SU-DHL-6 (cell line): ENCODE data around the gene SLC44A4.

Experiments used
- H2AFZ ChIP-seq: fragments of 200-600 bp; sonication (generic); 2 replicates; pipeline ENCODE4 v1.6.1; 2014; ENCODE audit warnings: low read depth, mild to moderate bottlenecking, moderate library complexity, mixed read lengths, antibody characterized with exemption, low read length; ENCODE audit not compliant: severe bottlenecking
- H3F3A ChIP-seq: fragments of 200-600 bp; shearing (Covaris generic); 2 replicates; pipeline ENCODE4 v1.6.0; 2016; ENCODE audit warnings: antibody characterized with exemption, mild to moderate bottlenecking; ENCODE audit not compliant: insufficient read depth
- H3K27ac ChIP-seq: fragments of 200-600 bp; sonication (generic); 2 replicates; pipeline ENCODE4 v1.5.1; 2016; ENCODE audit warnings: low read depth, mild to moderate bottlenecking, low read length, moderate library complexity, mixed read lengths
- H3K27me3 ChIP-seq: fragments of 200-600 bp; sonication (generic), shearing (Covaris generic); 2 replicates; pipeline ENCODE4 v1.6.0; 2014; ENCODE audit warnings: mild to moderate bottlenecking, low read length
- H3K36me3 ChIP-seq: fragments of 200-600 bp; sonication (generic); 2 replicates; pipeline ENCODE4 v1.6.1; 2014; ENCODE audit warnings: mild to moderate bottlenecking, low read length, mixed read lengths
- H3K4me2 ChIP-seq: fragments of 300-600, 200-600 bp; shearing (Covaris generic), sonication (generic); 2 replicates; pipeline ENCODE4 v1.6.0; 2014; ENCODE audit warnings: low read length, low read depth, mild to moderate bottlenecking; ENCODE audit not compliant: poor library complexity, severe bottlenecking
- H3K4me3 ChIP-seq: fragments of 200-600 bp; sonication (generic); 2 replicates; pipeline ENCODE4 v1.5.1; 2014; ENCODE audit warnings: antibody characterized with exemption, low read length, mild to moderate bottlenecking, mixed read lengths; ENCODE audit not compliant: insufficient read depth, poor library complexity, severe bottlenecking
- H3K79me2 ChIP-seq: fragments of 200-600 bp; sonication (generic); 2 replicates; pipeline ENCODE4 v1.6.1; 2014; ENCODE audit warnings: mild to moderate bottlenecking, low read length, moderate library complexity; ENCODE audit not compliant: insufficient read depth
- H3K9ac ChIP-seq: fragments of 200-600 bp; sonication (generic); 2 replicates; pipeline ENCODE4 v1.7.0; 2014; ENCODE audit warnings: mild to moderate bottlenecking, low read length
- H3K9me2 ChIP-seq: fragments of 200-600 bp; sonication (generic); replicated peaks from 2 replicates; pipeline ENCODE4 v1.6.1; 2014; ENCODE audit warnings: low read length; ENCODE audit not compliant: insufficient read depth
- H3K9me3 ChIP-seq: fragments of 200-600 bp; sonication (generic); 2 replicates; pipeline ENCODE4 v1.6.1; 2014; ENCODE audit warnings: low read length, mixed read lengths; ENCODE audit not compliant: insufficient read depth
- H4K20me1 ChIP-seq: fragments of 200-600 bp; sonication (generic); 2 replicates; pipeline ENCODE4 v1.6.1; 2014; ENCODE audit warnings: low read depth, mild to moderate bottlenecking, antibody characterized with exemption, low read length, moderate library complexity, mixed read lengths
- EZH2phosphoT487 ChIP-seq: fragments of 200-600 bp; sonication (generic), shearing (Covaris generic); conservative IDR thresholded peaks from 2 replicates; pipeline ENCODE4 v1.6.1; 2018; ENCODE audit warnings: mild to moderate bottlenecking, antibody characterized with exemption, low read length, moderate library complexity, mixed read lengths
- TF ChIP-seq, protein P1 (sequence below): fragments of 200-600 bp; sonication (generic); IDR thresholded peaks from one replicate; pipeline ENCODE4 v1.5.1; 2017; ENCODE audit warnings: antibody characterized with exemption, mild to moderate bottlenecking, low read length, moderate library complexity; ENCODE audit not compliant: insufficient read depth, poor library complexity, severe bottlenecking

The SLC44A4 gene

GRCh38 chr6:31862344-31863235 lies 16.2 kb downstream of the SLC44A4 start, which contains the start of gene NEU1:
Gene NEU1 (minus strand): TSS chr6:31862821. CDS start chr6:31862776, 45 bp downstream.
- no peaks in the 10 kb centered on the region for H3K9me3 ChIP-seq
- TF ChIP-seq, protein P1, sequence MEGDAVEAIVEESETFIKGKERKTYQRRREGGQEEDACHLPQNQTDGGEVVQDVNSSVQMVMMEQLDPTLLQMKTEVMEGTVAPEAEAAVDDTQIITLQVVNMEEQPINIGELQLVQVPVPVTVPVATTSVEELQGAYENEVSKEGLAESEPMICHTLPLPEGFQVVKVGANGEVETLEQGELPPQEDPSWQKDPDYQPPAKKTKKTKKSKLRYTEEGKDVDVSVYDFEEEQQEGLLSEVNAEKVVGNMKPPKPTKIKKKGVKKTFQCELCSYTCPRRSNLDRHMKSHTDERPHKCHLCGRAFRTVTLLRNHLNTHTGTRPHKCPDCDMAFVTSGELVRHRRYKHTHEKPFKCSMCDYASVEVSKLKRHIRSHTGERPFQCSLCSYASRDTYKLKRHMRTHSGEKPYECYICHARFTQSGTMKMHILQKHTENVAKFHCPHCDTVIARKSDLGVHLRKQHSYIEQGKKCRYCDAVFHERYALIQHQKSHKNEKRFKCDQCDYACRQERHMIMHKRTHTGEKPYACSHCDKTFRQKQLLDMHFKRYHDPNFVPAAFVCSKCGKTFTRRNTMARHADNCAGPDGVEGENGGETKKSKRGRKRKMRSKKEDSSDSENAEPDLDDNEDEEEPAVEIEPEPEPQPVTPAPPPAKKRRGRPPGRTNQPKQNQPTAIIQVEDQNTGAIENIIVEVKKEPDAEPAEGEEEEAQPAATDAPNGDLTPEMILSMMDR, result no peak
- no peak for TF ChIP-seq EZH2phosphoT487
- no peaks in the 10 kb centered on the region for H3K9me2 ChIP-seq

DNA sequence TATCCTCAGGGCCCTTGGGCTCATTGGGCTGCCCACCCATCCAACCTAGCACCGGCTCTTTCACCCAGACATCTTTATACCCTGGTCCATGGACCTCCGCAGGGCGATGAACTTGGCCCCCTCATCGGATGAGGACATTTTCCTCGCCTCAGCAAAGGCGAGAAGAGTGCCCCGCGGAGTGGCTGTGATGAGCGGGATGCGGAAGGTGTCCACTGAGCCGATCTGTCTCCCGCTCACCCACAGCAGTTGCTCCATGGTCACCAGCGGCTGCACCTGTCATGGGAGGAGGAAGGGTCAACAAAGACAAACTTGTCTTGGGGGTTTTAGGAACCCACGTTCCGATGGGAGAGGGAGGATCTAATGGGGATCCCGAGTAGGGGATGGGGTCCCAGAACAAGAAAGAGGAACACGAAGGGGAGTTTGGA lies 16.9 kb downstream of the SLC44A4 start:
- peak overlapping the region; percentile 64 for H3K4me3 ChIP-seq
- no peak overlapping the region for H2AFZ ChIP-seq
- H3K27me3 ChIP-seq, result no peaks in the 10 kb centered on the region
- TF ChIP-seq EZH2phosphoT487, result no peak
- no peaks in the 10 kb centered on the region for H4K20me1 ChIP-seq
- H3K9me2 ChIP-seq, result no peaks in the 10 kb centered on the region
- peak overlapping the region; percentile 78 for H3K4me2 ChIP-seq
- H3K9ac ChIP-seq, result peak overlapping the region; percentile 66
- H3K79me2 ChIP-seq, result peaks cover 5% of the 10 kb centered on the region; the same call in 1 of the 2 replicates
- H3K27ac ChIP-seq, result no peak overlapping the region
- peaks cover 12% of the 10 kb centered on the region for H3F3A ChIP-seq
- no peaks in the 10 kb centered on the region for H3K9me3 ChIP-seq
- H3K36me3 ChIP-seq, result no peaks in the 10 kb centered on the region; the same call in 1 of the 2 replicates

More at GRCh38 chr6:31862344-31863235, 16.2 kb downstream of the SLC44A4 start, which contains the start of gene NEU1:
- peak within 1 kb of the TSS; percentile 74 for H3K4me3 ChIP-seq
- H3K27me3 ChIP-seq, result no peaks in the 10 kb centered on the region
- H3F3A ChIP-seq, result peaks cover 12% of the 10 kb centered on the region
- H4K20me1 ChIP-seq, result no peaks in the 10 kb centered on the region
- peak within 1 kb of the TSS; percentile 78 for H3K4me2 ChIP-seq
- peaks cover 5% of the 10 kb centered on the region; the same call in 1 of the 2 replicates for H3K79me2 ChIP-seq
- H3K36me3 ChIP-seq, result no peaks in the 10 kb centered on the region
- H3K27ac ChIP-seq, result peak within 1 kb of the TSS; percentile 76
- H2AFZ ChIP-seq, result peak within 1 kb of the TSS; percentile 89
- H3K9ac ChIP-seq, result peak within 1 kb of the TSS; percentile 66

GRCh38 chr6:31861150-31861549 lies 17.6 kb downstream of the SLC44A4 start:
- no peaks in the 10 kb centered on the region; the same call in 1 of the 2 replicates for H3K36me3 ChIP-seq
- no peak overlapping the region for H2AFZ ChIP-seq
- H3K27ac ChIP-seq, result no peak overlapping the region
- peaks cover 5% of the 10 kb centered on the region; the same call in 1 of the 2 replicates for H3K79me2 ChIP-seq
- no peak overlapping the region for H3K4me2 ChIP-seq
- no peak overlapping the region for H3K9ac ChIP-seq
- no peaks in the 10 kb centered on the region for H3K9me3 ChIP-seq
- H4K20me1 ChIP-seq, result no peaks in the 10 kb centered on the region
- TF ChIP-seq, protein P1, result no peak
- no peak for TF ChIP-seq EZH2phosphoT487
- H3K27me3 ChIP-seq, result no peaks in the 10 kb centered on the region
- no peaks in the 10 kb centered on the region for H3K9me2 ChIP-seq
- H3K4me3 ChIP-seq, result no peak overlapping the region
- H3F3A ChIP-seq, result peaks cover 12% of the 10 kb centered on the region

DNA sequence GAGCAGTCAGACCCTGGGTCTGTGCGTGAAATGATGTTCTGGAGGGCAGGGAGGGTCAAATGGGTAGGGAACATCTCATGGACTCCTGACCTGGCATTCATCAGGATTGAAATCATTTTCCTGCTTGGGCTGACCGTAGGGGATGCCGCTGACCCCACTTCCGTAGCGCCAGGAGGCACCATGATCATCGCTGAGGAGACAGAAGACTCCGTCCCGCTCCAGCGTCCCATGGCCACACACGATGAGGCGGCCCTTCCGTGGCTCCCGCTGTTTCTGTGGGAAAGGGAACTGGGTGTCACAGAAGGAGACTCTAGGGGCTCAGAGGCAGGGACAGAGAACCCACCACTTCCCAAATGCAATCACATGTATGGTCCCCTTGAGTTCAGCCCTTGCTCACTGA lies 18.4 kb downstream of the SLC44A4 start:
- no peaks in the 10 kb centered on the region for H3K9me3 ChIP-seq
- no peak overlapping the region for H3K27ac ChIP-seq
- H3K79me2 ChIP-seq, result peaks cover 5% of the 10 kb centered on the region; the same call in 1 of the 2 replicates
- H3F3A ChIP-seq, result peaks cover 12% of the 10 kb centered on the region
- no peaks in the 10 kb centered on the region for H3K27me3 ChIP-seq
- no peak overlapping the region for H3K4me3 ChIP-seq
- H3K9me2 ChIP-seq, result no peaks in the 10 kb centered on the region
- no peaks in the 10 kb centered on the region; the same call in 1 of the 2 replicates for H3K36me3 ChIP-seq
- no peak overlapping the region for H3K4me2 ChIP-seq
- no peak overlapping the region for H2AFZ ChIP-seq
- no peaks in the 10 kb centered on the region for H4K20me1 ChIP-seq
- TF ChIP-seq, protein P1, result no peak
- no peak for TF ChIP-seq EZH2phosphoT487
- H3K9ac ChIP-seq, result no peak overlapping the region
